Breast epithelium (tissue), 4 donors: Measurements from ENCODE around the gene NEUROD2. TPM values are rescaled to one million over a fixed set of nuclear protein-coding genes. Genes with fewer than 3 reads are reported as not detected.

Experiments
- DNase-seq, 2 donors: peaks; one replicate each; pipeline ENCODE4 v3.0.0-alpha.2; 2019; ENCODE audit warnings: low spot score in 2 of 2
- H3K27ac ChIP-seq, 2 donors: fragments of 200-600 bp; sonication (generic) in 1 of 2; one replicate each; pipeline ENCODE4 v1.5.1; 2016 to 2019; ENCODE audit warnings: mild to moderate bottlenecking in 1 of 2
- H3K27me3 ChIP-seq, 2 donors: fragments of 200-600 bp; sonication (generic) in 1 of 2; one replicate each; pipeline versions ENCODE4 v1.5.1 to v1.6.0; 2017 to 2019; ENCODE audit warnings: control low read depth in 1 of 2, mild to moderate bottlenecking in 1 of 2
- H3K36me3 ChIP-seq: fragments of 200-600 bp; one replicate; pipeline ENCODE4 v1.5.1; 2019
- H3K4me1 ChIP-seq, 2 donors: fragments of 200-600 bp; sonication (generic); one replicate each; pipeline ENCODE4 v1.5.1; 2016 to 2019; ENCODE audit warnings: control low read depth in 1 of 2
- H3K4me3 ChIP-seq, 3 donors: fragments of 200-600 bp; sonication (generic); 1 replicate in 2 of 3; 2 replicates in 1 of 3; pipeline ENCODE4 v1.5.1; 2016 to 2019; ENCODE audit warnings: mild to moderate bottlenecking in 3 of 3, moderate library complexity in 2 of 3
- H3K9me3 ChIP-seq, 2 donors: fragments of 200-600 bp; sonication (generic) in 1 of 2; one replicate each; pipeline ENCODE4 v1.5.1; 2016 to 2019; ENCODE audit warnings: control low read depth in 1 of 2
- POLR2A ChIP-seq: fragments of 450-650 bp; IDR thresholded peaks from one replicate; pipeline ENCODE4 v1.6.1; 2016; ENCODE audit warnings: antibody characterized with exemption, mild to moderate bottlenecking, moderate library complexity
- POLR2AphosphoS5 ChIP-seq, 3 donors: sonication (generic); formaldehyde crosslinking; IDR thresholded peaks; one replicate each; pipeline ENCODE4 v1.6.1; 2017; ENCODE audit warnings: antibody characterized with exemption in 3 of 3
- intact Hi-C: fragments of 100-400 bp; cut with DNase I; formaldehyde crosslinking; loops from one replicate; pipeline ENCODE4 v1.15.1; 2023; ENCODE audit warnings: low total_unique reads
- total RNA-seq, 3 donors: library from RNA; depleted of rRNA; stranded (reverse); fragments of >200 nt; gene quantifications; one replicate each; pipeline ENCODE4 v1.1.0, GENCODE V29; 2016
- TF ChIP-seq, protein P1 (sequence below), 3 donors: fragments of 450-650 bp; IDR thresholded peaks; one replicate each; pipeline ENCODE4 v1.5.1; 2016 to 2017; ENCODE audit warnings: antibody characterized with exemption in 3 of 3, mild to moderate bottlenecking in 3 of 3, moderate library complexity in 3 of 3

Gene NEUROD2
- total RNA-seq, 3 donors from 2014 or later = not detected

DNA sequence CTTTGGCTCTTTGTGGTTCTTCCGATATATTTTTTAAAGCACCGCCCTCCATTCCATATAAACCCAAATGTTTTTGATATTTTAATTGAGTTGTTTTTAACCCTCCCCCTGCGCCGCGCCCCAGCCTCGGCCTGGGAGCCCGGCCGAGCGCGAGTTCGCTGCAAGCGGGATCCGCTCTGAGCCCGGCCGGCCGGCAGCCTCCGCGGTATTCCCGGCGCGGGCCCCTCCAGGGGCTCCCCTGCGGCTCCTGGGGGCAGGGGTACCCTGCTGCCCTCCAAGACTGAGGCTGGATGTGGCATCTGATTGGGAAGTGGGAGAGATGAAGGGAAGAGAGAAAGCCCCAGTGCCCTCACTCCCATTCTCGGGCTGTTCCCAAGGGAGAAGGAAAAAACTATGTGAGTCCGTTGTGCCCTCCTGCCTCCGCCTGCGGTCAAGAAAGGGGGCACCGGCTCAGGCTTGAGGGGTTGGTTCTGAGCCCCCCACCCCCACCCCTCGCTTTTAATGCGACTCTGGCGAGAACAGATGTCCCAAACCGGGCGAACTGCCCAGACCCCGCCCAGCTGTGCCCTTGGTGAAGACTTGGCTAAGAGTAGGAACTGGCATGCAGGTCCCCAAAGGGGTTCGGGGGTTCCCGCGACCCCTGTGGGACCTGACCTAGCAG, 8.6 kb downstream of the NEUROD2 start:
- peaks cover 18 to 94% of the 10 kb centered on the region in 2 donors for H3K27me3 ChIP-seq
- H3K9me3 ChIP-seq = no peaks in the 10 kb centered on the region
- H3K36me3 ChIP-seq = no peaks in the 10 kb centered on the region
- no peaks in the 10 kb centered on the region for H3K4me1 ChIP-seq
- H3K27ac ChIP-seq = no peak overlapping the region
- intact Hi-C loops = no loop called here
- peak overlapping the region in 1 of 3 donors; percentile 38 for H3K4me3 ChIP-seq
- TF ChIP-seq POLR2A = no peak
- no peak for TF ChIP-seq POLR2AphosphoS5 (IDR thresholded peaks at IDR 0.05)
- TF ChIP-seq, protein P1, sequence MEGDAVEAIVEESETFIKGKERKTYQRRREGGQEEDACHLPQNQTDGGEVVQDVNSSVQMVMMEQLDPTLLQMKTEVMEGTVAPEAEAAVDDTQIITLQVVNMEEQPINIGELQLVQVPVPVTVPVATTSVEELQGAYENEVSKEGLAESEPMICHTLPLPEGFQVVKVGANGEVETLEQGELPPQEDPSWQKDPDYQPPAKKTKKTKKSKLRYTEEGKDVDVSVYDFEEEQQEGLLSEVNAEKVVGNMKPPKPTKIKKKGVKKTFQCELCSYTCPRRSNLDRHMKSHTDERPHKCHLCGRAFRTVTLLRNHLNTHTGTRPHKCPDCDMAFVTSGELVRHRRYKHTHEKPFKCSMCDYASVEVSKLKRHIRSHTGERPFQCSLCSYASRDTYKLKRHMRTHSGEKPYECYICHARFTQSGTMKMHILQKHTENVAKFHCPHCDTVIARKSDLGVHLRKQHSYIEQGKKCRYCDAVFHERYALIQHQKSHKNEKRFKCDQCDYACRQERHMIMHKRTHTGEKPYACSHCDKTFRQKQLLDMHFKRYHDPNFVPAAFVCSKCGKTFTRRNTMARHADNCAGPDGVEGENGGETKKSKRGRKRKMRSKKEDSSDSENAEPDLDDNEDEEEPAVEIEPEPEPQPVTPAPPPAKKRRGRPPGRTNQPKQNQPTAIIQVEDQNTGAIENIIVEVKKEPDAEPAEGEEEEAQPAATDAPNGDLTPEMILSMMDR (IDR thresholded peaks at IDR 0.05) = no peak
- no peak for DNase-seq

GRCh38 chr17:39598630-39599003, 9.1 kb downstream of the NEUROD2 start:
- Histone ChIP-seq H3K27ac (no peak overlapping the region), H3K36me3 (no peaks in the 10 kb centered on the region), H3K27me3 (peaks cover 15 to 89% of the 10 kb centered on the region in 2 donors), H3K4me3 (peak overlapping the region in 1 of 3 donors; percentile 38), H3K4me1 (no peaks in the 10 kb centered on the region), H3K9me3 (no peaks in the 10 kb centered on the region)
- intact Hi-C loops = no loop called here
- DNase-seq = no peak
- TF ChIP-seq POLR2A (no peak), POLR2AphosphoS5 (IDR thresholded peaks at IDR 0.05) (no peak)

DNA sequence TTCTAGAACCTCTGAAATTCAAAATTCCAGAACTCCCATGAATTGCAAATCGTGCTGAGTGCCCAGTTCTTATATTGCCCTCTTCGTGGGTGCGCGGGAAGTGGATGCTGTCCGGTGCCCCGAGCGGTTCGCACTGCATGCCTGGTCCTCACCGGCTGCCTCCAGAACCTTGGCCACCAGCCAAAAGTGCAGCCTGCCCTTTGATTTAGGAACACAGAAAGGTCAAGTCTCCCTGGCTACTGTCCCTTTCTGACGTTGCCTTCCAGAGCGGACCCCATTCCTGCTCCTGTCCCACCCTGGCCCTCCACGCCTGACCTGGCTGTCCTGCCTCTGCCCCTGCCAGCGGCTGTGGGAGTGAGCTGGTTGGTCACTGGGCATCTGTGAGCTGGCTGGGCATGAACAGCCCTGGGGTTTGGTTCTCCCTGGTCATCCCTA, 9.7 kb downstream of the NEUROD2 start:
- Histone ChIP-seq H3K4me1 (no peaks in the 10 kb centered on the region), H3K27me3 (peaks cover 15 to 89% of the 10 kb centered on the region in 2 donors), H3K4me3 (no peak overlapping the region), H3K27ac (no peak overlapping the region), H3K9me3 (no peaks in the 10 kb centered on the region), H3K36me3 (no peaks in the 10 kb centered on the region)
- DNase-seq = no peak
- intact Hi-C loops = no loop called here
- TF ChIP-seq POLR2AphosphoS5 (IDR thresholded peaks at IDR 0.05) = no peak
- TF ChIP-seq, protein P1 (IDR thresholded peaks at IDR 0.05) = no peak
- TF ChIP-seq POLR2A = no peak

DNA sequence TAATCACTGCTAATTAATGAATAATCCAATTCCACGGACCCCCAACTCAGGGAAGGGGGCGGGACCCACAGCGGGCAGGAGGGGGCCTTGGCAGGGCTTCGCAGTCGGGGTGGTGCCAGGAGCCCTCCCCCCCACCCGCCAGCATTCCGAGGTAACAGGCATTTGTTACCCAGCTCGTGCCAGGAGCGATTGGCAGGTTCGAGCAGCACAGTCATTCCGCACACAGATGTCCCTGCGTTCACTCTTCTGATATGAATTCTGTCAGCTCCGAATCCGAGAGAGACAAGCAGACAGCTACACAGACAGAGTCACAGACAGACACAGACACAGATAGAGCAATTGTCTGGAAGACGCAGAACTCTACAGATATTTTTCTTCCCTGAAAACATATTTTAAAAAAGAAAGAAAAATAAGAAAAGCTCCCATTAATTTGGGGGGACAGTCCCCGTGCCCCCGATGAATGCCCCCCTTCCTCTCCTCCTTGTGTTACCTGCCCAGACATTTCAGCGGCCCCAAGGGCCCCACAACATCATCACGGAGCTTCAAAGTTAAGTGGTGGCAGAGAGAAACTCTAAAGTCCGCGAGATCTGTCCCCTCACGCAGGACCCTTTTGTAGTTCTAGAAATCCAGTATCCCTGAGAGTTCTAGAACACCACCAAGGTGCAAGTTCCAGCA, 10.2 kb downstream of the NEUROD2 start:
- H3K9me3 ChIP-seq = no peaks in the 10 kb centered on the region
- TF ChIP-seq, protein P1 (IDR thresholded peaks at IDR 0.05) = no peak
- no peak for TF ChIP-seq POLR2AphosphoS5 (IDR thresholded peaks at IDR 0.05)
- no peak for TF ChIP-seq POLR2A
- peaks cover 15 to 83% of the 10 kb centered on the region in 2 donors for H3K27me3 ChIP-seq
- no peak overlapping the region for H3K27ac ChIP-seq
- no peak overlapping the region for H3K4me3 ChIP-seq
- H3K4me1 ChIP-seq = no peaks in the 10 kb centered on the region
- no peaks in the 10 kb centered on the region for H3K36me3 ChIP-seq
- DNase-seq = no peak
- intact Hi-C loops = no loop called here

- no peak for DNase-seq
- Histone ChIP-seq H3K27ac (no peak overlapping the region), H3K4me3 (no peak overlapping the region), H3K9me3 (no peaks in the 10 kb centered on the region), H3K27me3 (peaks cover 15 to 75% of the 10 kb centered on the region in 2 donors), H3K4me1 (no peaks in the 10 kb centered on the region), H3K36me3 (no peaks in the 10 kb centered on the region)
- intact Hi-C loops = no loop called here
- TF ChIP-seq, protein P1 (IDR thresholded peaks at IDR 0.05) = no peak
- TF ChIP-seq POLR2AphosphoS5 (IDR thresholded peaks at IDR 0.05) = no peak
- TF ChIP-seq POLR2A = no peak
Measured at GRCh38 chr17:39596543-39597267, 11.0 kb downstream of the NEUROD2 start.
